TTC549 (cell line): ENCODE results near the gene POLR1B.
"Not testable (repeated sequence)": the region's sequence is repeated elsewhere in the genome, so short reads cannot be mapped to it uniquely, and the experiment has no call there.

Experiments
- FAIRE-seq: peaks from 2 replicates; lab custom pipeline; 2012; peaks lifted over from hg19 to GRCh38; lab: Jason Lieb, UNC

The POLR1B gene

GRCh38 chr2:112542123-112542983 lies at the start of gene POLR1B:
Gene POLR1B, plus strand, starts transcription at chr2:112542465. Its CDS starts 30 bp downstream, at chr2:112542495.
- FAIRE-seq: no peak

GRCh38 chr2:112493048-112493447 lies 49.2 kb upstream of the POLR1B start:
- no peak for FAIRE-seq

GRCh38 chr2:112493858-112494648 lies 48.2 kb upstream of the POLR1B start:
- no peak for FAIRE-seq

GRCh38 chr2:112494828-112495227 lies 47.4 kb upstream of the POLR1B start:
- no peak for FAIRE-seq

GRCh38 chr2:112495878-112496277 lies 46.4 kb upstream of the POLR1B start:
- not testable (repeated sequence) for FAIRE-seq

- FAIRE-seq: not testable (repeated sequence)
Measured at GRCh38 chr2:112500850-112501484, 41.3 kb upstream of the POLR1B start.

GRCh38 chr2:112509239-112509998 lies 32.8 kb upstream of the POLR1B start:
- FAIRE-seq: not testable (repeated sequence)

- no peak for FAIRE-seq
Measured at GRCh38 chr2:112516801-112517200, 25.5 kb upstream of the POLR1B start.

GRCh38 chr2:112518807-112519206 lies 23.5 kb upstream of the POLR1B start:
- FAIRE-seq: no peak

- no peak for FAIRE-seq
Measured at GRCh38 chr2:112519506-112519905, 22.8 kb upstream of the POLR1B start.

- FAIRE-seq: no peak
Measured at GRCh38 chr2:112520234-112520783, 22.0 kb upstream of the POLR1B start.

- FAIRE-seq: no peak
Measured at GRCh38 chr2:112523291-112523777, 18.9 kb upstream of the POLR1B start.

- FAIRE-seq: not testable (repeated sequence)
Measured at GRCh38 chr2:112524276-112524675, 18.0 kb upstream of the POLR1B start.

GRCh38 chr2:112528541-112528940 lies 13.7 kb upstream of the POLR1B start:
- FAIRE-seq: no peak

GRCh38 chr2:112529757-112530156 lies 12.5 kb upstream of the POLR1B start:
- no peak for FAIRE-seq

- no peak for FAIRE-seq
Measured at GRCh38 chr2:112530728-112531127, 11.5 kb upstream of the POLR1B start.

- FAIRE-seq: no peak
Measured at GRCh38 chr2:112534826-112535225, 7.4 kb upstream of the POLR1B start.

- not testable (repeated sequence) for FAIRE-seq
Measured at GRCh38 chr2:112536665-112537064, 5.6 kb upstream of the POLR1B start.

GRCh38 chr2:112539306-112539705 lies 3.0 kb upstream of the POLR1B start:
- FAIRE-seq: no peak

GRCh38 chr2:112540906-112541305 lies 1.4 kb upstream of the POLR1B start:
- FAIRE-seq: no peak

- FAIRE-seq: no peak
Measured at GRCh38 chr2:112541315-112542122, 746 bp upstream of the POLR1B start.
